Diencephalon (tissue), 1 donor: ENCODE data around the gene CCNJ. TPM values are rescaled to one million over a fixed set of nuclear protein-coding genes. Genes with fewer than 3 reads are reported as not detected.

Source experiments
- small RNA-seq: library from RNA; depleted of rRNA; stranded (forward); fragments of <200 nt; gene quantifications from one replicate; pipeline ENCODE3, GENCODE V24; 2014
- total RNA-seq: library from RNA; depleted of rRNA; stranded (reverse); fragments of >200 nt; gene quantifications from one replicate; pipeline ENCODE4 v1.2.3, GENCODE V29; 2014

Gene CCNJ
- 15.7 TPM for total RNA-seq

GRCh38 chr10:96043033-96043892 is at the start of gene CCNJ:
Gene CCNJ (plus strand): TSS chr10:96043583. CDS start chr10:96044394, 811 bp downstream.

Small RNAs within 50 kb of the gene (small RNA-seq; reads per million reads assigned to genes)
- gene MIR3157, result 0.77 reads per million, percentile 71 among the genes with 10 or more reads in this experiment

Other genes starting within 250 kb of the CCNJ start
- 3.5 TPM for gene CC2D2B, start 135.6 kb upstream of the CCNJ start, total RNA-seq
- 66.4 TPM for gene ZNF518A, start 86.7 kb downstream of the CCNJ start, total RNA-seq
- 0.23 TPM for gene BLNK, start 228.0 kb downstream of the CCNJ start, total RNA-seq